Stimulated activated memory B cell treated with anti-CD40 and anti-IgM and Interleukin-4, amounts not matched to agents 10 μg/mL and 1 μg/mL and 100 μg/mL, for 72 hours (primary cell): ENCODE results near the gene KCNC2.

Experiments used
- ATAC-seq: fragments of 150-1000 bp; cut with Tn5 transposase; 2 replicates; pipeline ENCODE4 v1.10.0; 2021
- H3K27ac Mint-ChIP-seq: one replicate; pipeline ENCODE4 v1.8.0; 2022; ENCODE audit warnings: mild to moderate bottlenecking, mixed read lengths
- H3K27me3 Mint-ChIP-seq: one replicate; pipeline ENCODE4 v1.8.0; 2022; ENCODE audit warnings: mixed read lengths
- H3K36me3 Mint-ChIP-seq: one replicate; pipeline ENCODE4 v1.8.0; 2022; ENCODE audit warnings: mixed read lengths
- H3K4me1 Mint-ChIP-seq: one replicate; pipeline ENCODE4 v1.8.0; 2022; ENCODE audit warnings: mixed read lengths
- H3K4me3 Mint-ChIP-seq: one replicate; pipeline ENCODE4 v1.8.0; 2022; ENCODE audit warnings: mild to moderate bottlenecking, moderate library complexity, mixed read lengths
- H3K9me3 Mint-ChIP-seq: one replicate; pipeline ENCODE4 v1.8.0; 2022; ENCODE audit warnings: mixed read lengths

Gene KCNC2

DNA sequence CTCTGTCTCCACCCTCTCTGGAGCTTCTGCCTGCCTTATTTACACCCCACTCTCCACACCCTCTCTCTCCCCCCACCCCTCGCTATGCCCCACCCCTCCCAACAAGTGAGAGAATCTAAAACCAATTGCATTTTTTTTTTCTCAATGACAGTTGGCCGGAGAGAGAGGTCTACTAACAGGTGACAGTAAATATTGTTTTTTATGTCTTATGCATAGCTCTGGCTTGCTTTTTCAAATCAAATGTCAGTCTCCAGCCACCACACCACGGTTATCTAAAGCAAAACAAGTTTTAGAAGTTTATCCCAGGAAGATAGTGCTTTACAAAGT is at the start of gene KCNC2:
KCNC2 (minus strand) TSS at position 28 of the 327 bp plus-strand sequence.
- H3K27ac Mint-ChIP-seq: no peak within 1 kb of the TSS
- H3K4me3 Mint-ChIP-seq: no peak within 1 kb of the TSS
- peaks cover 40% of the 10 kb centered on the region for H3K27me3 Mint-ChIP-seq
- H3K4me1 Mint-ChIP-seq: peaks cover 9% of the 10 kb centered on the region
- H3K9me3 Mint-ChIP-seq: peaks cover 10% of the 10 kb centered on the region
- no peak for ATAC-seq
- H3K36me3 Mint-ChIP-seq: no peaks in the 10 kb centered on the region

DNA sequence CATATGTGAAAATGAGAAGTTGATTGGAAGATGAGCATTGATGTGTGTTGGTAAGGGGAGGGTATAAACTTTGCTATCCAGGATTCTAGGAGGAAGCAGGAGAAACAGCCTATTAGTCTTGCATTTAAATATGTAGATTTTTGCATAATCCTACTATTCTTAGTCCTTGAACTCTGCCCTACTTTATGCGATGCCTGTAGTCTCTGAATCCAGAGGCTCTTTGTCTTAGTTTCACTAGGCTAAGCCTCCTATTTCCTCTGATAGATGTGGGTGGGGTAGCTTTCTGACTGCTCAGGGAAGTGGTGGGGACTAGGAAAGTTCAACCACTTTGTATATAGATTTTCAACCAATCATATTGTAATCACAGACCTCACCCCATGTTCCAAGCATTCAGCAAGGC is 49.5 kb upstream of the KCNC2 start:
- Mint-ChIP-seq H3K4me1 (no peaks in the 10 kb centered on the region), H3K9me3 (no peaks in the 10 kb centered on the region), H3K4me3 (no peak overlapping the region), H3K27me3 (no peaks in the 10 kb centered on the region), H3K36me3 (no peaks in the 10 kb centered on the region), H3K27ac (no peak overlapping the region)
- ATAC-seq: no peak

DNA sequence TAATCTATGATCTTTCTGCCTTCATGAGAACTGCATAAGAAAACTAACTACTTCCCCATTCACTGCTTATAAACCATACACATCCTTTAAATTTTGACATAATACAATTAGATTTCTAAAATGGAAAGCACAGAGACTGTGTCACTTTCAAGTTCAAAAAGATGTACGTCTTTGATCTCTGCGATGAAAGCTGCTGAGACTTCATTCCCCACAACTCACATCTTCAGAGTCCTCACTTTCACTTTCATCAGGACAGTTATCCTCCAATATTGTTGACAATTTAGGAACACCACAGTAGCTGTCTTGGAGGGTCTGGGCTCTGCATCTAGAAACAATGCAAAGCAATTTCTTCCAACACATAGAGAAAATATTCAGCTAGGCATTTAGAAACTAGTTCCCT is 47.9 kb upstream of the KCNC2 start:
- no peaks in the 10 kb centered on the region for H3K9me3 Mint-ChIP-seq
- H3K36me3 Mint-ChIP-seq: no peaks in the 10 kb centered on the region
- no peak overlapping the region for H3K27ac Mint-ChIP-seq
- H3K4me3 Mint-ChIP-seq: no peak overlapping the region
- no peak for ATAC-seq
- H3K27me3 Mint-ChIP-seq: no peaks in the 10 kb centered on the region
- no peaks in the 10 kb centered on the region for H3K4me1 Mint-ChIP-seq

DNA sequence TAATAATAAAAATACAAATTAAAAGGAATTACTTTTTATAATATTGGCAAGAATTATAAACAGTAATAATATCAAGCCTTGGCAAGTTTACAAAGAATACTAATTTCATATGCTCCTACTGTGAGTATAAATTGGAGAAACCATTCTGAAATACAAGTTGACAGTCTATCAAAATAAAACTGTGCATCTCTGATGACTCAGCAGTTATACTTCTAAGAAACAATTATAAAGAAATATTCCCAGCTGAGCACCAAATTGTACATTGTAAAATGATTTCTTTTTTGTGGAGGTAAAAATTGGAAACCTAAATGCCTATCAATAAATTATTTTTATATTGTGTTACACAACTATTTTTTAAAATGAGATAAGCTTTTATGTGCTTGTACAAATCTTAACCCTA is 35.5 kb upstream of the KCNC2 start:
- no peak for ATAC-seq
- H3K9me3 Mint-ChIP-seq: peaks cover 4% of the 10 kb centered on the region
- H3K27ac Mint-ChIP-seq: no peak overlapping the region
- no peaks in the 10 kb centered on the region for H3K4me1 Mint-ChIP-seq
- H3K27me3 Mint-ChIP-seq: peaks cover 9% of the 10 kb centered on the region
- H3K4me3 Mint-ChIP-seq: no peak overlapping the region
- H3K36me3 Mint-ChIP-seq: no peaks in the 10 kb centered on the region

DNA sequence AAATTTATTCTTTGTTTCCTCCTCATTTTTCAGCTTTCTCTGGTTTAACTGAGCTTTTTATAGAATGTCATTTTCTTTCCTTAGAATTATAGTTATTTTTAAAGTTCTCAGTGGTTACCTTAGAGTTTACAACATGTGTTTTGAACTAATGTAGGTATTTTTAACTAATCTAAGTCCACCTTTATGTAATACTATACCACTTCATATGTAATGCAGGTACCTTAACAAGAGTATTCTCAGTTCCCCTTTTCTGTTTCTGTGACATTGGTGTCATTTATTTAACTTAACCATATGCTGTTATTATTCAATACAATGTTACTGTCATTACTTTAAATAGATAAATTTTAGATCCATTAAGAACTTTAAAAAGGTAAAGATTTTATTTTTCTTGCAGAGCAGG is 30.3 kb upstream of the KCNC2 start:
- no peak overlapping the region for H3K4me3 Mint-ChIP-seq
- no peaks in the 10 kb centered on the region for H3K36me3 Mint-ChIP-seq
- H3K4me1 Mint-ChIP-seq: no peaks in the 10 kb centered on the region
- no peak overlapping the region for H3K27ac Mint-ChIP-seq
- no peaks in the 10 kb centered on the region for H3K27me3 Mint-ChIP-seq
- H3K9me3 Mint-ChIP-seq: peaks cover 4% of the 10 kb centered on the region
- no peak for ATAC-seq

DNA sequence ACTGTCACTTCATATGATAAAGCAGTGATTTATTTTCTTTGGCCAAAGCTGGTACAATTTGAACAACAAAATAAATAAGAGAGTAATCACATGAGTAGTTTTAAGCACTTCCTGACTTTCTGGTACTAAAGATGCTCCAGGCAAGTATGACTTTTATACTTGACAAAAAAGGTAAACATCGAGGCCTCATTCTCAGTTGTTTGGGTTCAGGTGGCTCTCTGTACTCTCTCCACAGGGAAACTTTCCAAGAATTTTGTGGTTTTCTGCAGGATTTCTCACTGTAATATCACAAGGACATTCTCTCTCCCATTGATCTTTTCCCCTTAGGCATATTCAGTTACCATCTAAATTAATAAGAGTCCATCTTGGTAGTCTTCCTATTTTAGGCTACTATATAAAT is 26.6 kb upstream of the KCNC2 start:
- Mint-ChIP-seq H3K9me3 (peaks cover 13% of the 10 kb centered on the region), H3K27ac (no peak overlapping the region), H3K4me1 (no peaks in the 10 kb centered on the region), H3K36me3 (no peaks in the 10 kb centered on the region), H3K4me3 (no peak overlapping the region), H3K27me3 (no peaks in the 10 kb centered on the region)
- no peak for ATAC-seq

DNA sequence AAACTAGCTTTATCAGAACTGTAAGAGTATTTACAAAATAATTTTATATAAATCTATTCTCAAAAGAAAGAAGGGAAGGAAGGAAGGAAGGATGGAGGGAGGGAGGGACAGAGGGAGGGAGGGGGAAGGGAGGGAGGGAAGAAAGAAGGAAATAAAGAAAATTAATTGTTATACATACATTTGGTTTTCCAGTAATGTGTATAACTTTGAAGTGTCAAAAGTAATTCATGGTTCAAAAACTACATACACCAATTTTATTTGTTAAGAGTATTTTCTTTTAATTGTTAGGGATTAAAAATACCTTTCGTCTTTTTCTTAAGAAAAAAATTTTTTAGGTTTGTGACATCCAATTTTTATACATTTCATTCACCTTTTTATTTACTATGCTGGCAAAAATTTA is 17.5 kb upstream of the KCNC2 start:
- Mint-ChIP-seq H3K4me3 (no peak overlapping the region), H3K36me3 (no peaks in the 10 kb centered on the region), H3K27me3 (no peaks in the 10 kb centered on the region), H3K4me1 (no peaks in the 10 kb centered on the region), H3K27ac (no peak overlapping the region), H3K9me3 (peaks cover 14% of the 10 kb centered on the region)
- ATAC-seq: no peak

DNA sequence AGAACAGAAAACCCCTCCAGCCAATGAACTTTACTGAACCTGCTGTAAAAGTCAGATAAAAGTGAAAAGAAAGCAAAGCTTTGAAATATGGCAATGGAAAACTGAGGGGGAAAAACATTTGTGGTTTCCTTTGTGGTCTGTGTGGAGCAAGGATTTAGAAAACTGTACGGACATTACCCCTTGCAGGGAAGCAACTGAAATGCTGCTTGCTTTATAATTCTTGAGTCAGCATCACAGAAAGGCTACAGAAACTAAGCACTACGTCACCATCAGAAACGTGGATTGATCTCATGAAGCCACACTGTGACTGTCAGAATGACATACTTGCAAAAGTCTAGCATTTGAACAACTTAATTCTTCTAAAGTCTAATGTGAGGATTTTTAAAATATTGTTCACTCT is 2.4 kb upstream of the KCNC2 start:
- no peak for ATAC-seq
- Mint-ChIP-seq H3K27me3 (peaks cover 31% of the 10 kb centered on the region), H3K4me3 (no peak overlapping the region)

DNA sequence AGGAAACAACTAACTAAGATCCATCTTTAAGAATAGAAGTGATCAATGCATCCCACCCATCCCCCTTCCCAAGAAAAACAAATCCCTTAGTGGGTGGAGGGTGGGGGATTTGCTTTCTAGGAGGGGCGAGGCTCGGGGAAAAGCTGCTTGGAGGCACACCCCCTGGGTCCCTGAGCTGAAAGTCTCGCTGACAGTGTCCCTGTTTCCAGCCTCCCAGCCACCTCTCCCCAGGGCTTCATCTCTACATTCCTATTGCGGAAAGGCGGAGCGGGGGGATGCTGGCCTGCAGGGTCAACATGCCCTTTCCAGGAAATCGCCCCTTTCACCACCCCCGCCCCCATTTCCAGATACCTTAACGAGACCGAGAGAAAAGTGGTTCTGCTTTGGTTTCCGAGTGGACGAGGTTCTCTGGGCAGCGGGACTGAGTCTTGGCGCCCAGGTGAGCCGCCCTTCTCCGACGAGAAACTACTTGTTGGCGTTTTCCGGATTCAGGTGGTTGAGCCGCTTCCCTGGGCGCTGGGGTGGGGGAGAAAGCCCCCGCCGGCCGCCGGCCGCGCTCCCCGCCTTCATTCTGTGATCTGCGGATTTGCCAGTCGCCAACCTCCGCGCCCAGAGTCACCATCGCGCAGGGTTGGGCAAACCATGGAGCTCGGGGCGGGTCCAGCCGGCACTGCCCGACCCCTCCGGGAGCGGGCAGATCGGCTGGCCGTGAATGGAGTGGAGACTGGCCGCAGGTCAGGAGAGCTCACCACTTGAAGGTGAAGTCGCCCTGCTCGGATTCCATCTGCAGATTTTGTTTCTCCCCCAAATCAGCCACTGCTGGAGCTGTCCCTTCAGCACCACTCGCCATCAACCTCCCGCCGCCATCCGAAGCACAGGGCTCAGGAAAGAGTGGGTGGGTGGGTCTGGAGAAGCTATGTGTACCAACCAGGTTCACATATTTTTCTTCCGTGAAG is 505 bp downstream of the KCNC2 start:
- Mint-ChIP-seq H3K36me3 (no peaks in the 10 kb centered on the region), H3K27ac (no peak overlapping the region), H3K27me3 (peaks cover 40% of the 10 kb centered on the region), H3K4me1 (peaks cover 9% of the 10 kb centered on the region), H3K9me3 (peaks cover 10% of the 10 kb centered on the region), H3K4me3 (no peak overlapping the region)
- ATAC-seq: no peak

More for the DNA sequence above, 2.4 kb upstream of the KCNC2 start:
- Mint-ChIP-seq H3K9me3 (peaks cover 10% of the 10 kb centered on the region), H3K4me1 (peaks cover 9% of the 10 kb centered on the region), H3K27ac (no peak overlapping the region), H3K36me3 (no peaks in the 10 kb centered on the region)

DNA sequence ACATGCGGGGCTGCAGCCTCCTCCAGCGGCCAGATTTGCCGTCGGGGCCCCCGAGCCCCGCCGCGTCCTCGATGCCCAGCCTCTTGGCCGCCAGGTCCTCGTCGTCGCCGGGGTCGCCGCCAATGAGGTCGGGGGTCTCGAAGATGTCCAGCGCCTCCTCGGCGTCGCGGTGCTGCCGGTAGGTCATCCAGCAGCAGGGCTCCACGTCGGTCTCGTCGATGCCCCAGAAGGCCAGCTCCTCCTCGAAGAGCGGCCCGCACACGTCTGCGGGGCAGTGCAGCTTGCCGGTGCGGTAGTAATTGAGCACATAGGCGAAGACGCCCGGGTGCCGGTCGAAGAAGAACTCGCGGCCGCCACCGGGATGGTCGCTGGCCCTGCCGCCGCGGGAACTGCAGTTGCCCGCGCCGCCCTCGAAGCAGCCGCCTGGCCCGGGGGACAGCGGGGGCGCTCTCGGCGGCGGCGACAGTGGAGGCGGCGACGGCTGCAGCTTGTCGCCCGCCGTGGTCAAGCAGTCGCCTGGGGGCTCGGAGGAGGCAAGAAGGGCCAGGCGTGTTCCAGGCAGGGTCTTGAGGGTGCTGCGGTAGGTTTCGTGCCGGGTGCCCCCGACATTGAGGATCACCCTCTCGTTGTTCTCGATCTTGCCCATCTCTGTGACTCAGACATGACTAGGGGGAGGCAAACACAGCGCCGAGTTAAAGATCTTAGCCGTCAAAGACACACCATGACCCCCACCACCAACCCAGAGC is 2.1 kb downstream of the KCNC2 start:
- peaks cover 40% of the 10 kb centered on the region for H3K27me3 Mint-ChIP-seq
- no peak overlapping the region for H3K4me3 Mint-ChIP-seq
- no peak for ATAC-seq

DNA sequence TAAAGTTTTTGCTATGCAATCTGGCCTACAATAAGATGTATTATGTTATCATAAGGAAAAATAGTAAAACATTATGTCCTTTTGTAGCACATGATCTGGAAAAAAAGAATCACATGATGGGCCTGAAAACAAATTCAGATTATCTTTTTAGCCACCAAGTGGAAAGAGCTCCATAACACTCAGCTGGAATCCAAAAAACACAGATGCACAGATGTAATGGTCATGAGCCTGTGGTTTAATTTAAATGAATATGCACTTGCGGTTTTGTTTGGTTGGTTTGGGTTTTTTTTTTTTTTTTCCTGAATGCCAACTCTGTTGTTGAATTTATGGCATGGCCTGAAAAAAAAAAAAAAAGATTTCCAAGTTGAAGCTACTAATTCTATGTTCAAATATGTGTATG is 4.1 kb downstream of the KCNC2 start:
- no peak overlapping the region for H3K4me3 Mint-ChIP-seq
- H3K9me3 Mint-ChIP-seq: peaks cover 6% of the 10 kb centered on the region
- H3K27me3 Mint-ChIP-seq: peaks cover 36% of the 10 kb centered on the region
- no peak for ATAC-seq
- H3K27ac Mint-ChIP-seq: no peak overlapping the region
- peaks cover 9% of the 10 kb centered on the region for H3K4me1 Mint-ChIP-seq
- no peaks in the 10 kb centered on the region for H3K36me3 Mint-ChIP-seq

More for the DNA sequence above, 2.1 kb downstream of the KCNC2 start:
- Mint-ChIP-seq H3K36me3 (no peaks in the 10 kb centered on the region), H3K9me3 (peaks cover 6% of the 10 kb centered on the region), H3K4me1 (peaks cover 9% of the 10 kb centered on the region), H3K27ac (no peak overlapping the region)

DNA sequence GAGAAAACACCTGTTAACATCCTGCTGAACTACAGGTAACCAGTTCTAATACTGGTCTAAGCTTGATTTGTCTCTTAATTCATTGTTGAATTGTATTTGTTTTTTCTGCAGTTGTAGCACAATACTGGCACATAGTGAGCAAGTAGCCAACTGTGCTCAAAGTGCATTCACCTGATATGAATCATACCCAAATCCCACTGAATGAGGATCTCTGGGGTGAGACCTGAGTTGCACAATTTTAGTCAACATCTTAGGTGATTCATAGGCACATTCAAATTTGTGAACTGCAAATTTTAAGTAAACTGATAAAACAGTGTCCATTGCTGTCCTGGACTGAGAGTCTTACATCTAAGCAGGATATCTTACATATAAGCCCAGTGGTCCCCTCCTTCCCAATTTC is 12.8 kb downstream of the KCNC2 start:
- Mint-ChIP-seq H3K4me3 (no peak overlapping the region), H3K9me3 (no peaks in the 10 kb centered on the region), H3K27ac (no peak overlapping the region), H3K36me3 (no peaks in the 10 kb centered on the region), H3K4me1 (no peaks in the 10 kb centered on the region), H3K27me3 (no peaks in the 10 kb centered on the region)
- ATAC-seq: no peak

DNA sequence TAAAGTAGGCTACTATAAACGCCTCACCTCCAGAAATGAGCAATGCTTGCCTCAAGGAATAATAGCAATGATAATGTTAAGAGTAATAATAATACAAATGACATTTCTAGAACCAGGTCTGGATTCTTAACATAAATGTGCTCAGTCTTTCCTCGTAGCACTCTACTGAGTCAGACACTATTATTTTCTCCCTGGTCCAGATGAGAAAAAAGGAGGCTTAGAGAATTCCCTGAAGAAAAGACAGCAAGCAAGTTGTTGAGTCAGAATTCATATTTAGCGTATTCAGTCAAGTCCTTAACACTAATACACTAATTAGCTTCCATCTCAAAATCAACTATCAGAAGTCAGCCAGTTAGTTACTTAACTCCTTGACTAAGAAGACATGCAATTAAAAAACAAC is 13.2 kb downstream of the KCNC2 start:
- no peaks in the 10 kb centered on the region for H3K9me3 Mint-ChIP-seq
- no peak for ATAC-seq
- H3K4me1 Mint-ChIP-seq: no peaks in the 10 kb centered on the region
- no peaks in the 10 kb centered on the region for H3K36me3 Mint-ChIP-seq
- H3K27me3 Mint-ChIP-seq: no peaks in the 10 kb centered on the region
- no peak overlapping the region for H3K4me3 Mint-ChIP-seq
- H3K27ac Mint-ChIP-seq: no peak overlapping the region

DNA sequence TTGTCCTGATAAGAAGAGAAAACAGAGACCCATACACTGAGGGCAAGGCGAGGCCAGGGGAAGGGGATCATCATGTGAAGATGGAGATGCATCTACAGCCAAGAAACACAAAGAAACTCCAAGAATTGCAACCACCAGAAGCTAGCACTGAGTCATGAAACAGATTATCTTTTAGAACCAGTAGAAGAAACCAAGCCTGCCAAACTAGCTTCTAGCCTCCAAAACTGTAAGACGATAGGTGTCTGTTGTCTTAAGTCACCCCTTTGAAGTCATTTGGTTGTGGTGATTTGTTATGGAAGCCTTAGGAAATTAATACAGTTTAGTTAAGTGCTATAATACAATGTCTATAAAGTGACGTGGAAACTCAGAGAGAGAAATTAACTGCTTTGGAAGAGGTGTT is 15.4 kb downstream of the KCNC2 start:
- Mint-ChIP-seq H3K9me3 (no peaks in the 10 kb centered on the region), H3K4me1 (no peaks in the 10 kb centered on the region), H3K27ac (no peak overlapping the region), H3K27me3 (no peaks in the 10 kb centered on the region), H3K4me3 (no peak overlapping the region), H3K36me3 (no peaks in the 10 kb centered on the region)
- no peak for ATAC-seq

DNA sequence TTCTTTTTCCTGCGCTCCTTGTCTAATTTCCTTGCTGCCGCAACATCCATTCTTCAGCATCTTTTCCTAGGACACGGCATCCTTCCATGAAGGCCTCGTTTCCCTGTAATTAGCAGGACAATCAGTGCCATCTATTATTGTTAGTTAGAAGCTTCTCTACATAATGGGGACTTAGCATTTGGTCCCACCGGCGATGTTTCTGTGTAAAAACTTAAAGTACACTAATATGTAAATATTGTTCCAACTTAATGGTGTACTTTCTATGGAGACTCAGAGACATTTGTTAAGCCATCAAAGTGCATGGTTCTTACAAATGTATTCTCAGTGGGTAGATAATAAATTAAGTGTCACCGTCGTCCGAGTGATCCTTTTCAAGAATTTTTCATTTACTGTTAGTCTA is 17.4 kb downstream of the KCNC2 start:
- H3K4me3 Mint-ChIP-seq: no peak overlapping the region
- ATAC-seq: no peak
- H3K9me3 Mint-ChIP-seq: no peaks in the 10 kb centered on the region
- H3K36me3 Mint-ChIP-seq: no peaks in the 10 kb centered on the region
- H3K27ac Mint-ChIP-seq: no peak overlapping the region
- no peaks in the 10 kb centered on the region for H3K27me3 Mint-ChIP-seq
- H3K4me1 Mint-ChIP-seq: no peaks in the 10 kb centered on the region

DNA sequence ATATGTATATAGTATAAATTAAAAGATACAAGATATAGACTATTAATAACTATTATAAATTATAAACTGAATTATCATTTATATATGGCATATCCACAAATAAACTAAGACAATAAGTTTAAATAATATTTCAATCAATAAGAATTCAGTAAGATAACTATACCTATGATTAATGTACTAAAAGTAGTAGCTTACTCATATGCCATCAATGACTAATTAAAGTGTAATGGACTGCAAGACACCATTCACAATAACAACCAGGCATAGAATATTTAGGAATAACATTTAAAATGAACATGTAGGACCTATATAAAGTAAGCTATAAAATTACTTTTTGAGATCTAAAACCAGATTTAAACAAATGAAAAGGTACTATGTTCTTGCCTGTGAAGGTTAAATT is 18.8 kb downstream of the KCNC2 start:
- Mint-ChIP-seq H3K9me3 (no peaks in the 10 kb centered on the region), H3K27me3 (no peaks in the 10 kb centered on the region), H3K4me3 (no peak overlapping the region), H3K4me1 (no peaks in the 10 kb centered on the region), H3K27ac (no peak overlapping the region), H3K36me3 (no peaks in the 10 kb centered on the region)
- no peak for ATAC-seq
